NCI-H748 (cell line): ENCODE data around the gene HERC4.
"Not testable (repeated sequence)": the region's sequence is repeated elsewhere in the genome, so short reads cannot be mapped to it uniquely, and the experiment has no call there.

ENCODE experiments used
- DNase-seq: peaks from one replicate; lab custom pipeline; 2025; ENCODE audit not compliant: unreplicated experiment; lab: John Stamatoyannopoulos, UW

The HERC4 gene

DNA sequence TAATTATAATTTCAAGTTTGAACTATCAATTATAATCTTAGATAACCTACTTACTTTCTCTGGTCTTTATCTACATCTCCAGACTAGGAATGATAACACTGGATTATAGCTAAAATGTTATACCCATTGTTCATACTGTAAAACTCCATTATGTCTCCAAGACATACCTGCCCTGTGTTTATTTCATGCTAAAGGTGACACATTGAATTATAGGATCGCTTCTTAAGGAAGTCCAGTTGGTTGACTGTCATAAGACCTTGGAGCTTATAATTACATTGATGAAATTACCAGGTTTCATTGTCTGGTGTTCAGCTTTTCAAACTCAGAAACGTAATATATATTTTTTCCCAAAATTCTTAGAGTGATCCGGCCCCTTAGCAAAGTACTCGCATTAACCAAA is 15.5 kb upstream of the HERC4 start:
- DNase-seq = no peak

DNA sequence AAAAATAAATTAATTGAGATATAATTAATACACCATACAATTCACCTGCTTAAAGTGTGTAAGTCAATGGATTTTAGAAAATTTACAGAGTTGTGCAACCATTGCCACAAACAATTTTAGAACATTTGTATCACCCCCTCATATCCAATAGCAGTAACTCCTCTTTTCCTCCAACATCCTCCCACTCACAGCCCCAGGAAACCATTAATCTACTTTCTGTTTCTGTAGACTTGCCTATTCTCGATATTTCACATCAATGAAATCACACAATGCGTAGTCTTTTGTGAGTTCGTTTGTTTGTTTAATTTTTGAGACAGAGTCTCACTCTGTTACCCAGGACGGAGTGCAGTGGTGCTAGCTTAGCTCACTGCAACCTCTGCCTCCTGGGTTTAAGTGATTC is 13.7 kb upstream of the HERC4 start:
- DNase-seq = no peak

DNA sequence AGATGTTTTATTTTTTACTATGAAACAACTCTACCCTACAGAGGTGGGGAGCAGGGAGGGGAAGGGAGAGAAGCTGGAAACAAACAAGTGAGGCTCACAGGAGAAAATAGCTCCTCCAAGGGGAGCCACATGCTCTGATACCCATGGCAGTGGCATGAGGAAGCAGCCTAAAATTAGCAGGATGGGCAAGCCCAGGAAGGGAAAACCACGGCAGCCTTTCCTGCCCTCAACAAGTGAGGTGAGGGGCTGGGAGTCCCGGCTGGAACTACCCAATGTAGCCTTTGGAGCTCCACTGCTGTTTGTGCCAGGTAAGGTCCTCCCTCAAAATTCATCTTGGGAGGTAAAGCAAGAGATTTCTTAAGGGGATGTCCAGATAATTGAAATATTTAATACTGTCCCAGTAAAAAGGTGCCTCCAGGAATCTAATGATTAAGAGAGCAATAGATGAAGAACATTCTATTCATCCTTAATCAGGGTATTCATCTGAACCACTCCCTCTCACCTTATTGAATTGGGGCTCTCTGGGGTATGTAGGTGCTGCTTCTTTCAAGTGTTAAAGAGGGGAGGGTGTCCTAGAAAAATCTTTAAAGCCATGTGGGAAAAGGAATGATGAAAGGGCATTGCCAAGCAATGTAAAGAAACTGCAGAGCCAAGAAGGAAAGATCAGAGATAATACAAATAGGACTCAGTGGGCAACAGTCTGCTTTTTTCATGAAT is 12.8 kb upstream of the HERC4 start:
- DNase-seq = no peak

DNA sequence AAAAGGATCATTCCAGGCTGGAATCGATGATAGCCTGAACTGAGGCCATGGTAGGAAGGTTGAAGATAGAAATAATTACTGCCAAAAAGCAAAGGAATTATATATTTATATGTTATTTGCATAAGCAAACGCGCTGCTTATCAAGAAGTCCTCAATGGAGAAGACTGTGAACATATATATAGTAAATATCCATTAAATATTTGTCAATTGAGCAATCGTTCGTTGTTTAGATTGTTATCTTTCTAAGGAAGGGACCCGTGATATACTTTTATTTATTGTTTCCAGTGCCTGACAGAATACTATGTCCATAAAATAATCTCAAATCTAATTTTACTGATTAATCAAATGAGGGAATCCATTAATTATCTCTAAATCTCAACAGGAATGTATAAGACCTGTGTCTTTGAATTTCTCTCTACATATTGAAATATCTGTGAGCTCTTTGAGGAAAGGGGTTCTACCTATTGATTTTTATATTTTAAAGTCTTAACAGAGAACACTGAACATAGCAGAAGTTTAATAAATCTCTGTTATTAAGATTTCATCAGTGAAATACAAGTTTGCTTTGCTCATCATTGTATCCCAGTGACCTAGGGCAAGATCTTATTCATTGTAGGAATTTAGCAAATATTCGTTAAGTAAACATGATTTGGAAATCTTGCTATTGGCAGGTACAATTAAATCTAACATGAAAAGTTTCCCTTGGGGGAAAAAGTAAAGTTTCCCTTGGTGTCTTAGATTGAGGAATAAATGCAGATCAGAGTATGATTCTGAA is 12.0 kb upstream of the HERC4 start:
- no peak for DNase-seq

DNA sequence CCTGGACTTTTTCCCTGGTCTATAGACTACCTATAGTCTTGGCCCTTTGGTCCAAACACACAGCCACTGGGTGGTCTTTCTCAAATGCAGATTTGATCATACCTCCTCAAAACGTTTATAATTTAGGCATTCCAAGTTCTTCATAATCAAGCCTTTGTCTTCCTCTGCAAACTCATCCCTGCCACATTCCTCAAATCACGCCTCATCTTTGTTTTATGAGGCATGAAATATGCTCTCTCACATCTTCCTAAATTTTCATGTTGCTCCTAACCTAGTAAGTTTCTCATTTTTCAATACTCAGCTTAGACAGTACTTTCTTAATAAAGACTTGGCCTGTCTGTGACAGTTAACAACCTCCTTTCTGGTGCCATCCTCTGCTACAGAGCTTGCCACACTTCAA is 10.9 kb upstream of the HERC4 start:
- DNase-seq = no peak

DNA sequence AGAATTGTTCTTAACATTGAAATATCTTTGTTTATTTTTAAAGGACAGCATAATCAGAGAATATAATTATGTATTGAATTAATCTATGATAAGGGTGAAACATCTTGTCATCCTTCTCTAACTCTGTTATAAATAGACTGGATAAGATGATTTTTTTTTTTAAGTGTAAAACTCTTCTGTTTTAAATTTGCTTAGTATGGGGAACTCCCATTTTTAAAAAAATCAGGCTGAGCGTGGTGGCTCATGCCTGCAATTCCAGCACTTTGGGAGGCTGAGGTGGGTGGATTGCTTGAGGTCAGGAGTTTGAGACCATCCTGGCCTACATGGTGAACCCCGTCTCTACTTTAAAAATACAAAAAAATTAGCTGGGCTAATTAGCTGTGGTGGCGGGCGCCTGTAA is 9.4 kb upstream of the HERC4 start:
- DNase-seq = no peak

DNA sequence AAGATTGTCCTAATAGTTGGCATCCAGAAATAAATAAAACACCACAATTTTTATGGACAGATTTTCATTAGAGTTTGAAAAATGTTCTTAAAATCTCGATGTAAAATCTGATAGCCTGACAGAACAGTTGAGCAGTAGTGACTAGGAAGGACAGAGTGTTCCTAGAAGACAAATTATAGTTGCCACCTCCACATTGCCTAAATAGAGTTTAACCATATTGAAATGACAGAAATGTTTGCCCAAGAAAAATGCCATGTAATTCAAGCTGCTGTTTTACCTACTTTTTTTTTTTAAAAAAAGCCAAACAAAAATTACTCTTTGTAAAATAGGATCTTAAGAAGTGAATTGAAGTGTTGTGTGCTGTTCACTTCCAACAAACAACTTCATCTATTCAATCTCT is 8.9 kb upstream of the HERC4 start:
- DNase-seq = no peak

DNA sequence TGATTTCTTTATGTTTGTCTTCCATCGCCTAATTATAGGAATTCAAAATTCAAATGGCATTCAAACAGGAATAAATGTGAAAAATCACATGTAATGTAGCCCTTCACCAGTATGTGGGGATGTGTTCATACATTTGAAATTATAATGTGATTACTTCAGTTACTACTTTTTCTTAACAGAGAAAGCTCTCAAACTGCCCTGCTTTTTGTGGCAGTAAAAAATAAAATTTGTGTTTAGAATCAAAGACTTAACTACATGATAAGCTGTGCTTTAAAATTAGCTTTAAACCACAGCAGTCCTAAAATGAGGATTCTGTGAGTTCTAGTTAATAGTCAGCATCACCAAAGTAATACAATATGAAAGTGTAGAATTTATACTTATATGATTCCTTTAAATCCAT is 7.8 kb upstream of the HERC4 start:
- DNase-seq = no peak

DNA sequence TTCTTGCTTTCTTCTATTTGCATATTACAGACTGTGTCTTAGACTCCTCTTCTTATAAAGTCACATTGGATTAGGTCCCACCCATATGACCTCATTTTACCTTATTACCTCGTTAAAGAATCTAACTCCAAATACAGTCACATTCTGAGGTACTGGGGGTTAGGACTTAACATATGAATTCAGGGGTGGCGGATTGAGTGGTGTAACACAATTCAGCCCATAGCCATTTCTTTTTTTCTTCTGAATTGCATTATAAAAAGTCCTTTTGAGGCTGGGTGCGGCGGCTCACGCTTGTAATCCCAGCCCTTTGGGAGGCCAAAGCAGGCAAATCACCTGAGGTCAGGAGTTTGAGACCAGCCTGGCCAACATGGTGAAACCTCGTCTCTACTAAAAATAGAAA is 6.8 kb upstream of the HERC4 start:
- no peak for DNase-seq

DNA sequence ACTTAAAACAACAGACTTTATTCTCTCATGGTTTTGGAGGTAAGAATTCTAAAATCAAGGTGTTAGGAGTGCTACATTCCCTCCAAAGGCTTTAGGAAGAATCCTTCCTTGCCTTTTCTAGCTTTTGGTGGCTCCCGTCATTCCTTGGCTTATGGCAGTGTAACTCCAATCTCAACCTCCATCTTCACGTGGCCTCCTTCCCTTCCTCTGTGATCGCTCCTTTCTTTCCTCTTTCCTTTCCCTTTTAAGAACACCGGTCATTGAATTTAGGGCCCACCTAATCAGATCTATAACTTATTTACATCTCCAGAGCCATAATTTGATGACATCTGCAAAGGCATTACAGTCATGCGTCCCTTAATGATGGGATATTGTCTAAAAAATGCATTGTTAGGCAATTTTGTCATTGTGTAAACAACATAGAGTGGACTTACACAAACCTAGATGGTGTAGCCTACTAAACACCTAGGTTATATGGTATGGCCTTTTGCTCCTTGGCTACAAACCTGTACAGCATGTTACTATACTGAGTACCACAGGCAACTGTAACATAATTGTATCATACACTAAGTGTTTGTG is 5.9 kb upstream of the HERC4 start:
- DNase-seq = no peak

DNA sequence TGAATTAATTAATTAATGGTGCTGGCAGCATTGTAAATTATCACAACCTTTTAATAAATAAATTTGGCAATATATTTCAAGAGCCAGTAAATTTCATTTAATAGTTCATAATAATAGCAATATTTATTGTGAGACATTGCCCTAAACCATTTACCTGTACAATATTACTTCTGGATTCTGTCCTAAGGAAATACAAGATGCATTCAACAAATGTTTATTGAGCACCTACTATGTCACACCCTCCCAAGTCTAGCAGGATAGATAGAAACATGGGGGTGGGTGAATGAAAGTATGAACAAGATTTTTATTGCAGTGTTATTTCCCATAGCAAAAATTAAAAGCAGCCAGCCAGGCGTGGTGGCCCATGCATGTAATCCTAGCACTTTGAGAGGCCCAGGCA is 4.4 kb upstream of the HERC4 start:
- DNase-seq = no peak

DNA sequence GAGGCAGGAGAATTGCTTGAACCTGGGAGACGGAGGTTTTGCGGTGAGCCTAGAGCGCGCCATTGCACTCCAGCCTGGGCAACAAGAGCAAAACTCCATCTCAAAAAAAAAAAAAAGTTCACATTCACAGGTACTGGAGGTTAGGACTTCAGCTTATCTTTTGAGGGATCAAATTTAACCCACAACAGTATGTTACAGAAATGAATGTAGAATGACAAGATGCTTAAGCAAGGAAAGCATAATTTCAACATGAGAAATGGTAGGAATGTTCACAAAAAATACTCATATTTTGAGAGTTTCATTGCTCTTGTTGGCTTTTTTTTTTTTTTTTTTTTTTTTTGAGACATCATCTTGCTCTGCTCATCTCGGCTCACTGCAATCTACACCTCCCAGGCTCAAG is 1.9 kb upstream of the HERC4 start:
- no peak for DNase-seq

DNA sequence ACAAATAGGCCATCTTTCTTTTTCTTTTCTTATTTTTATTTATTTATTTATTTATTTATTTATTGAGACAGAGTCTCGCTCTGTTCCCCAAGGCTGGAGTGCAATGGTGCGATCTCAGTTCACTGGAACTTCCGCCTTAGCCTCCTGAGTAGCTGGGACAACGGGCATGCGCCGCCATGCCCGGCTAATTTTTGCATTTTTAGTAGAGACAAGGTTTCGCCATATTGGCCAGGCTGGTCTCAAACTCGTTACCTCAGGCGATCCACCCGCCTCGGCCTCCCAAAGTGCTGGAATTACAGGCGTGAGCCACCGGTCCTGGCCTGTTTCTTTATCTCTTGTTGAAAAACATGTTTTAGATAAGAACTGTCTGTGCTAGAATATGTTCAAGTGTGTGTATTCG is 998 bp upstream of the HERC4 start:
- DNase-seq = not testable (repeated sequence)

DNA sequence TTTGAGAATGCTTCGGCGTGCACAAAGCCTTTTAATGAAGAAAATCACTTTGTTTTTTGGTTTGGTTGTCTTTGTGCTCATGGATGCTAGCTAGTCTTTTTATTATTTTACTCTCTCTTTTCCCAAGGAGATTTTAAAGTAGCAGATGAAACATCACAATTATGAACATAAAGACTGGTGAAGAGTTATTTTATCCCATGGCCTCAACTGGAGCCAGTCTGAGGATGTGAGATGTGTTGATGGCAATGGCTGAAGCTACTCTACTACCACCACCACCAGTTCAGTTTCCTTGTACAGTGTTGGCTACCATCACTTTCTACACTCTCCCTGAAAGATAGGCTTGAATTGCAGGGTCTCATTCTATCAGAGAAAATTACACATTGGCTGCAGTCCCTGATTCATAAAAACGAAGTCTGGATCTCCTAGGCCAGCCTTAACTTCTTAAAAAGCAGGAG is 494 bp upstream of the HERC4 start:
- DNase-seq = no peak

DNA sequence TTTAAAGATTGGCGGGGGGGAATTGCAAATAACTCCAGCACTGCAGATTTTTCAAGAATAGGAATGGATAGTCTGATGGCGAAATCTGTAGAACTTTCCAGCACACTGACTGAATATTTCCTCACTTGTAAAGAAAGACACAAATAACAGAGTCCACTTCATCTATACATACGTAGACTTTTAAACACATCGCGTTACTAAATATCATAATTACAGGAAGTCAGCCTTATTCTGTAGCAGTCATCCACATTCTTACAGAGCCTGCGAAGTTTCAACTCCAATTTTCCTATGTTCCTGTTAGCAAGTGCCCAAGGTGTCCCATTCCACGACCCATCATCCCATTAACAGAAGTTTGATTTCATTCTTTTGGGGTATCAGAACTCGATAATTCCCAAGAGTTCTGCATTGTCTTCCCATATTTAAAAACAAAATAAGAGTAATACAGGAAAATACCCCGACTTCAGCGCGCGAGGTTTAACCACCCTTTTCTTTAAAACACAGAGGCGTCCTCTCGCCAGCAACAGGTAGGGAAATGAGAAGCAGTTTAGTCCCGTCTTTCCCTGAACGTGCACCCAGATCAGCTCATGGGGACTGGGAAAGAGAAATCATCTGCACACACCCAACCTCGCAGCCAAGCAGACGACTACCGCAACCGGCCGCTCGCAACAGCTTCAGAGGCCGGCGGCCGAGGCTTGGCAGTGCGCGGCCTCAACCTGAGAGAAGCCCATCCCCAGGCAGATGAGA is 880 bp downstream of the HERC4 start:
- no peak for DNase-seq

DNA sequence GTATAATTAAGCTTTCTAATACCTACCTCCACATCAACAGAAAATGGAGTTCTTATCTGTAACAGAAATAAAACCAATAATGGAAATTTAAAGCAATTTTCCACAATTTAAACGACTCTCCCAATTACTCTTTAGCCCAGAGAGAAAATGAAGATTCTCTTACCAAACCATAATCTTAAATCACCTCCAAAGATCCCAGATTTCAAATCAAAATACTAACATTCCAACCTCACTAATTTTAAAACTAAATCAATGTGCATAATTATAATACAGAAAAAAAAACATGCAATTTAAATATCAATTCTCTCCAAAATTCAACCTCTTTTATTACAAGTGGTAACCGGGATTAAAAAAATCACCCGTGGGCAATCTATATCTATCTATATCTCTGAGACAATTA is 1.5 kb downstream of the HERC4 start:
- no peak for DNase-seq

DNA sequence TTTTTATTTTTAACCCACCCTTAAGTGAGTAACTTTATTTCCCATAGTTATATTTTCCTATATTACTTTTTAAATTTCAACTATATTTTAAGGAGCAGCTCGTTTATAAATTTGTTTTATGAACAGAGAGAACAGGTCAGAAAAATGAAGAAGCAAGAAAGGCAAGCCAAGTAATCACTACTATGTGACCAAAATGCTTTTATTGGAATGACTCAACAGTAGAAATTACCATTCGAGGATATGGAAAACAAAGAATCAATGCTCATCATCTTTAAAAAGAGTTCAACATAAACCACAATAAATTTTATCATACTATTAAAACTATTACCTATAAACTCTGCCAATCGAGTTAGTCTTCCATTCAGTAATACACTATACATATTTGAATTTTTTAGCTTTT is 7.6 kb downstream of the HERC4 start:
- no peak for DNase-seq

DNA sequence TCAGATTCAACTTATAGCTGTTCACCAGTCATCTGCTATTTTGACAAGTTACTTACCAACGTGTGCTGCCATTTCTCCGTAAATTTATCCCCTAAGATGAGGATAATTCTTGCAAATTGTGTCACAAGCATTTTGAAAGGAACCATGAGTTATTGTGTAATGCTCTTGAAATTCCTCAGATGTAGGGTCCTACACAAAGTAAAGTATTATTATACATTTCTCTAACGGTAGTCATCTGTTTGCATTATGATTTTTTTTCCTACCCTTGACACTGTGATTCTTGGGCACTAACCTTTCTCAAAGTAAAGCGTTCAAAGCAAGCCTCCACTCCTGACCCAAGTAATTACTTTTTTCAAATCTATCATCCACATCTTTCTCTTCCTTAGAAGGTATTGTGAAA is 8.1 kb downstream of the HERC4 start:
- no peak for DNase-seq

DNA sequence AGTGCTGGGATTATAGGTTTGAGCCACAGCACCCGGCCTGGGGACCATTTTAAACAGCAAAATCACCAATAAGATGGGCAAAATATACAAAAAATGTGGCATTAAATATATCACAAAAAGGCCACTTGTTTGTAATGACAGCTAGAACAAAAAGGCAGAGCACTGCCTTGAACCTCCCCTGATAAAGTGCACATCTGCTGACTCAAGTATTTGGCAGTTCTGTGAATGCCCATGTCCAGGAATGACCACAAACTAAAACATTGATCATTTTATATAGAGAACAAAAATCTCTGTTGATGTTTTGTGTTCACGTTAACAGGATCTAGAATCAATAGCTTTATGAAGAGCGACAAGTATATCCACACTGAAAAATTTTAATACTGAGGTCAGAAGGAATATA is 21.5 kb downstream of the HERC4 start:
- no peak for DNase-seq

DNA sequence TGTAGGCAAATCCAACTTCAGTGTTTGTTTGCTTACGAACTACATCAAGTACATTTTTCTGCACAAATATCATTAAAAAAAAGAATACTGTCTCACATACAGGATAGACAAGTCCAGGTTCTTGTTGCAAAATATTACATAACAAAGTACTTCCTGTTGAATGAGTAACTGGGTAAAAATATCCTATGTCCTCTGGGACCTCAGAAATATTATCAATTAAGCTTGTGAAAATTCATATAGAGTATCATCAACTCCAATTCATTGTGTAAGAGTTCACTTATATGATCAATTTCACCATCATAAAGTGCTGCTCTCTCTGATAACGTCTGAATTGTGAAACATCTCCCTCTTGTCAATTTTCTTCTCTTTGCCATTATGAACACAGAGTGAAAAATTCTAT is 22.6 kb downstream of the HERC4 start:
- DNase-seq = no peak

DNA sequence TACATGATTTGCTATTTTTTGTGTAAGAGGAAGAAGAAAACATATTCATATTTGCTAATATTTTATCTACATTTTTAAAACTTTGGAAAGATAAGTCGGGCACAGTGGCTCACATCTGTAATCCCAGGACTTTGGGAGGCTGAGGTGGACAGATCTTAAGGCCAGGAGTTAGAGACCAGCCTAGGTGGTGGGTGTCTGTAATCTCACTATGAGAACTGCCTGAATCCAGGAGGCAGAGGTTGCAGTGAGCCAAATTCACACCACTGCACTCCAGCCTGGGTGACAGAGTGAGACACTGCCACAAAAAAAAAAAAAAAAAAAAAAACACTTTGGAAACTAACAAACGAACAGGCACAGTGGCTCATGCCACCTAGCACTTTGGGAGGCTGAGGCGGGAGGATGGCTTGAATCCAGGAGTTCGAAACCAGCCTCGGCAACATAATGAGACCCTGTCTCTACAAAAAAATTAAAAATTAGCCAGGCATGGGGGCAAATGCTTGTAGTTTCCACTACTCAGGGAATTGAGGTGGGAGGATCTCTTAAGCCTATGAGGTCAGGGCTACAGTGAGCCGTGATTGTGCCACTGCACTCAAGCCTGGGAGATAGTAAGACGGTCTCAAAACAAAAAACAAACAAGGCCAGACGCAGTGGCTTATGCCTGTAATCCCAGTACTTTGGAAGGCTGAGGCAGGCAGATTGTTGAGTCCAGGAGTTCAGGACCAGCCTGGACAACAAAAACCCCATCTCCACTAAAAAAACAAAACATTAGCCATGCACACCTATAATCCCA is 25.6 kb downstream of the HERC4 start:
- no peak for DNase-seq
